SK-N-SH (cell line): ENCODE results near the gene PFDN1. TPM values are rescaled to one million over a fixed set of nuclear protein-coding genes. Genes with fewer than 3 reads are reported as not detected.

ENCODE experiments used
- CTCF ChIA-PET: fragments of 300-600, 350-600 bp; formaldehyde crosslinking; extraction: SDS; loops from one replicate; lab custom pipeline; 2021; lab: Yijun Ruan, JAX
- POLR2A ChIA-PET: fragments of 350-600 bp; sonication (Branson Sonifier 250); formaldehyde crosslinking; extraction: SDS; loops from one replicate; lab custom pipeline; 2020; ENCODE audit warnings: antibody characterized with exemption, inconsistent platforms; lab: Yijun Ruan, JAX
- DNase-seq: peaks from one replicate; pipeline ENCODE4 v3.0.0; 2012
- H2AFZ ChIP-seq: fragments of 200-600 bp; sonication (generic); 2 replicates; pipeline ENCODE4 v1.8.1; 2016; ENCODE audit warnings: antibody characterized with exemption, mild to moderate bottlenecking, low read depth
- H3F3A ChIP-seq: fragments of 200-600 bp; sonication (generic); replicated peaks from 2 replicates; pipeline ENCODE3; 2016; ENCODE audit warnings: antibody characterized with exemption, mild to moderate bottlenecking; ENCODE audit not compliant: insufficient read depth
- H3K27ac ChIP-seq, 2 experiments: fragments of 200-500 bp in 1 of 2; fragments of 200-600 bp in 1 of 2; sonication (Bioruptor generic) in 1 of 2; sonication (generic), shearing (Covaris generic) in 1 of 2; 2 replicates each; pipeline versions ENCODE4 v1.5.1 to v1.6.1; 2014 to 2016; ENCODE audit warnings: low read depth in 2 of 2, inconsistent platforms in 1 of 2, low read length in 1 of 2, mild to moderate bottlenecking in 1 of 2, mixed read lengths in 1 of 2
- H3K27me3 ChIP-seq: fragments of 200-600 bp; sonication (generic), shearing (Covaris generic); 2 replicates; pipeline ENCODE4 v1.6.1; 2016; ENCODE audit warnings: mixed run types; ENCODE audit not compliant: insufficient read depth
- H3K36me3 ChIP-seq, 2 experiments: fragments of 200-500 bp in 1 of 2; fragments of 200-600 bp in 1 of 2; sonication (Bioruptor generic) in 1 of 2; sonication (generic) in 1 of 2; replicated peaks in 1 of 2; 2 replicates each; pipeline versions ENCODE3 to v1.5.1; 2014 to 2016; ENCODE audit warnings: low read length in 1 of 2, mild to moderate bottlenecking in 1 of 2; ENCODE audit not compliant: insufficient read depth in 2 of 2, control insufficient read depth in 1 of 2
- H3K4me1 ChIP-seq, 2 experiments: fragments of 200-500 bp in 1 of 2; fragments of 200-600 bp in 1 of 2; sonication (Bioruptor generic) in 1 of 2; sonication (generic), shearing (Covaris generic) in 1 of 2; 2 replicates each; pipeline versions ENCODE4 v1.5.1 to v1.6.1; 2014 to 2016; ENCODE audit warnings: low read depth in 1 of 2, low read length in 1 of 2, mixed run types in 1 of 2; ENCODE audit not compliant: insufficient read depth in 2 of 2, control insufficient read depth in 1 of 2
- H3K4me2 ChIP-seq: fragments of 200-600 bp; sonication (generic), shearing (Covaris generic); 2 replicates; pipeline ENCODE4 v1.6.1; 2017; ENCODE audit warnings: mixed run types
- H3K4me3 ChIP-seq, 2 experiments: fragments of 200-500 bp in 1 of 2; fragments of 200-600 bp in 1 of 2; sonication (Bioruptor generic) in 1 of 2; sonication (generic), shearing (Covaris generic) in 1 of 2; 2 replicates each; pipeline versions ENCODE4 v1.5.1 to v1.8.1; 2014 to 2016; ENCODE audit warnings: low read depth in 2 of 2, inconsistent platforms in 1 of 2, low read length in 1 of 2, mild to moderate bottlenecking in 1 of 2, mixed read lengths in 1 of 2, moderate library complexity in 1 of 2
- H3K79me2 ChIP-seq: fragments of 200-600 bp; sonication (generic); 2 replicates; pipeline ENCODE4 v1.8.1; 2017; ENCODE audit warnings: mild to moderate bottlenecking; ENCODE audit not compliant: insufficient read depth
- H3K9ac ChIP-seq: fragments of 200-600 bp; sonication (generic); 2 replicates; pipeline ENCODE4 v1.6.1; 2017; ENCODE audit warnings: mixed run types
- H3K9me2 ChIP-seq: fragments of 200-600 bp; sonication (generic); 2 replicates; pipeline ENCODE4 v1.6.1; 2017; ENCODE audit warnings: mixed run types
- H3K9me3 ChIP-seq: fragments of 200-600 bp; sonication (generic); 2 replicates; pipeline ENCODE4 v1.6.1; 2017; ENCODE audit warnings: mixed run types, mild to moderate bottlenecking, moderate library complexity
- H4K20me1 ChIP-seq: fragments of 200-600 bp; sonication (generic); 2 replicates; pipeline ENCODE4 v1.6.1; 2017; ENCODE audit warnings: mild to moderate bottlenecking, mixed run types; ENCODE audit not compliant: insufficient read depth
- FOSL2 ChIP-seq: IDR thresholded peaks from 2 replicates; pipeline ENCODE4 v1.4.0; 2012; ENCODE audit warnings: low read depth, mild to moderate bottlenecking, moderate library complexity, borderline replicate concordance
- GABPA ChIP-seq: IDR thresholded peaks from 2 replicates; pipeline ENCODE4 v1.4.0; 2012; ENCODE audit warnings: low read depth, mild to moderate bottlenecking
- MAX ChIP-seq: IDR thresholded peaks from 2 replicates; pipeline ENCODE4 v1.4.0; 2012; ENCODE audit warnings: low read depth
- NFIC ChIP-seq: IDR thresholded peaks from 2 replicates; pipeline ENCODE4 v1.4.0; 2012; ENCODE audit warnings: borderline replicate concordance
- PBX3 ChIP-seq: IDR thresholded peaks from 2 replicates; pipeline ENCODE4; 2012
- POLR2AphosphoS5 ChIP-seq: IDR thresholded peaks from 2 replicates; pipeline ENCODE4 v1.6.1; 2012; ENCODE audit warnings: low read depth, low read length
- RAD21 ChIP-seq: IDR thresholded peaks from 2 replicates; pipeline ENCODE4 v1.6.1; 2012; ENCODE audit warnings: mild to moderate bottlenecking, low read length
- SIN3A ChIP-seq: IDR thresholded peaks from 2 replicates; pipeline ENCODE4 v1.6.1; 2012; ENCODE audit warnings: low read depth, mild to moderate bottlenecking, low read length, moderate library complexity, borderline replicate concordance
- USF1 ChIP-seq: IDR thresholded peaks from 2 replicates; pipeline ENCODE4 v1.4.0; 2012; ENCODE audit warnings: low read depth, borderline replicate concordance
- YY1 ChIP-seq: IDR thresholded peaks from 2 replicates; pipeline ENCODE4 v1.4.0; 2012; ENCODE audit warnings: low read depth, mild to moderate bottlenecking
- WGBS: methylation state at CpG from one replicate; pipeline ENCODE4 v1.1.6; 2017; ENCODE audit warnings: low lambda C conversion rate; 5-methylcytosine and 5-hydroxymethylcytosine counted together
- polyA plus RNA-seq, 3 experiments: library from polyadenylated mRNA; depleted of rRNA; stranded (reverse); fragments of >200 nt; gene quantifications; 2 replicates each; pipeline ENCODE4 v1.2.3, GENCODE V29; 2012

PFDN1 gene
- polyA plus RNA-seq, 1 of the 3 experiments (the other 2 are of a cell fraction) = 55.2 TPM

- Histone ChIP-seq H3K4me1 (no peaks in the 10 kb centered on the region), H3K79me2 (peaks cover 68% of the 10 kb centered on the region), H3K9me3 (peaks cover 4% of the 10 kb centered on the region), H3K4me3 (no peak overlapping the region), H3K27ac (no peak overlapping the region), H3K27me3 (no peaks in the 10 kb centered on the region), H2AFZ (no peak overlapping the region), H3K36me3 (peaks cover 8 to 27% of the 10 kb centered on the region in 2 experiments), H3K9ac (no peak overlapping the region), H4K20me1 (no peaks in the 10 kb centered on the region), H3K9me2 (no peaks in the 10 kb centered on the region), H3F3A (peaks cover 9% of the 10 kb centered on the region), H3K4me2 (no peak overlapping the region)
- CTCF ChIA-PET = interaction anchor here (0.9 to 2.5 kb wide), 3 partner anchors 13 to 76 kb away, joined by 3 to 12 read pairs (median 3); no protein-coding TSS in a partner anchor
- POLR2A ChIA-PET = no interaction called here
- TF ChIP-seq RAD21 = no peak
- no peak for TF ChIP-seq GABPA
- no peak for TF ChIP-seq NFIC
- no peak for TF ChIP-seq USF1
- no peak for TF ChIP-seq MAX
- TF ChIP-seq PBX3 = no peak
- TF ChIP-seq YY1 = no peak
- no peak for TF ChIP-seq SIN3A
- no peak for TF ChIP-seq FOSL2
- no peak for TF ChIP-seq POLR2AphosphoS5
- WGBS = 95% methylated on average over 2 of the region's 2 CpGs
- no peak for DNase-seq
These were observed 20.6 kb downstream of the PFDN1 start for GRCh38 chr5:140282266-140282665.

GRCh38 chr5:140275837-140276236 lies 27.1 kb downstream of the PFDN1 start:
- no peak for DNase-seq
- Histone ChIP-seq H3K4me2 (no peak overlapping the region), H2AFZ (no peak overlapping the region), H4K20me1 (no peaks in the 10 kb centered on the region), H3K27me3 (no peaks in the 10 kb centered on the region), H3F3A (peaks cover 5% of the 10 kb centered on the region), H3K9ac (no peak overlapping the region), H3K79me2 (peaks cover 35% of the 10 kb centered on the region), H3K4me1 (no peaks in the 10 kb centered on the region), H3K9me3 (peaks cover 4% of the 10 kb centered on the region), H3K27ac (no peak overlapping the region), H3K4me3 (no peak overlapping the region), H3K36me3 (peaks cover 7 to 31% of the 10 kb centered on the region in 2 experiments), H3K9me2 (no peaks in the 10 kb centered on the region)
- TF ChIP-seq GABPA = no peak
- CTCF ChIA-PET = interaction anchor here (0.7 to 1.7 kb wide), 2 partner anchors 32 to 36 kb away, joined by 3 to 4 read pairs; no protein-coding TSS in a partner anchor
- POLR2A ChIA-PET = no interaction called here
